ENCODE results near the gene PLEKHA1.

PLEKHA1 gene

DNA sequence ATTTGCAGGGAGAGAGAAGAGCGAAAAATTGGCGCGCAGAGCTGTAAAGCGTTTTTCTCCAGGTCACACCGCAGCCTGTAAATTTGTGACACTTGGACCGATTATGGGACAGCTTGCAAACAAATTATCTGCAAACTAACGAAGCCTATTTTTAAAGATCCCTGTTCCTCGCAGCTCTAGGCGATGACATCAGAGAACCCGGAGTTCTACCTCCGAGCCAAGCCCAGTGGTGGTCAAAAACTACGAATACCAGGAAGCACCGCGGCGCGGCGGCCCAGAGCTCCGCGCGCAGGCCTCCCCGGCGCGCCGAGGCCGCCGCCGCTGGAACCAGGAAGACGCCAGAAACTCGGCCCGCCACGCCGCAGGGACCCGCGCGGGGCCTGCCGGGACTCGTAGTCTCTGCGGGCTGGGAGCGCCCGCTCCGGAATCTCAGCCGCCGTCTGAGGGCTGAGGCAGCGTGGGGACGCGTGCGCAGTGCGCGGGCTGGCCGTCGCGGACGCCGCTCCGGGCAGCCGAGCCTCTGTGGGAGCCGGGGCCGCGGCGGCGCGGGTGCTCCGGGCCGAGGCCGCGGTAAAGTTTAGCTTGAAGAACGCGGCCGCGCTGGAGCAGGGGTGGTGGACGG lies at the start of gene PLEKHA1:
TSS of gene PLEKHA1 (plus strand) at position 472 of the 622 bp plus-strand sequence. CDS start 18,493 bp downstream, outside the sequence.
- peak within 1 kb of the TSS; percentile 66; the same call in 1 of the 2 replicates for H3K27ac ChIP-seq (ENCODE audit: low read depth, low read length)
- H3K36me3 ChIP-seq (ENCODE audit: insufficient read depth, low read length): no peaks in the 10 kb centered on the region
- peak within 1 kb of the TSS; percentile 99 for H3K4me3 ChIP-seq (ENCODE audit: low read depth, low read length)
- H3K79me2 ChIP-seq (ENCODE audit: control insufficient read depth, insufficient read depth, low read length, unreplicated experiment): peaks cover 28% of the 10 kb centered on the region
- no peaks in the 10 kb centered on the region for H3K27me3 ChIP-seq (ENCODE audit: insufficient read depth, low read length)
- peaks cover 3% of the 10 kb centered on the region for H3K4me1 ChIP-seq (ENCODE audit: control insufficient read depth, insufficient read depth, low read length, unreplicated experiment)
- H2AFZ ChIP-seq (ENCODE audit: low read length, unreplicated experiment): peak within 1 kb of the TSS; percentile 94

DNA sequence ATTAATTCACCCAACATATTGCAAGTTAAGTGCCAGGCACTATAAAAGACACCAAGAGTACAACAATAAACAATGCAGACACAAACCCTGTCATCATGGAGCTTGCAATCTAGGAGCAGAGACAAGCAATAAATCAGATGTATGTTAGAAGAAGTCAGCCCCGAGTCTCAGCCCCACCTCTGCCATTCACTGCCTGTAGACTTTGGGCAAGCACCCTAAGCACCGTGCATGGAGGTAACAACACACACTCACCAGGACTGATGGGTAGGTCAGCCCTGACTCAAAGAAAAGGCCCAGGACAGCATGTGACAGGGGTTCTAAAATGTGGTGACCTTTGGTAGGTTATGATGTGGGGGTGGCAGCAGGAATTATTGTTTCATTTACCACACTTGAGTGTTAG lies 49.3 kb upstream of the PLEKHA1 start:
- peaks cover 14% of the 10 kb centered on the region for H3K4me1 ChIP-seq (ENCODE audit: control insufficient read depth, insufficient read depth, low read length, unreplicated experiment)
- no peaks in the 10 kb centered on the region for H3K79me2 ChIP-seq (ENCODE audit: control insufficient read depth, insufficient read depth, low read length, unreplicated experiment)
- H3K4me3 ChIP-seq (ENCODE audit: low read depth, low read length): no peak overlapping the region
- H3K36me3 ChIP-seq (ENCODE audit: insufficient read depth, low read length): no peaks in the 10 kb centered on the region; the same call in 1 of the 2 replicates
- 0 out of 2 replicates have a peak, but pooled peaks cover 7% of the 10 kb centered on the region for H3K27me3 ChIP-seq (ENCODE audit: insufficient read depth, low read length)
- no peak overlapping the region for H3K27ac ChIP-seq (ENCODE audit: low read depth, low read length)
- H2AFZ ChIP-seq (ENCODE audit: low read length, unreplicated experiment): no peak overlapping the region

DNA sequence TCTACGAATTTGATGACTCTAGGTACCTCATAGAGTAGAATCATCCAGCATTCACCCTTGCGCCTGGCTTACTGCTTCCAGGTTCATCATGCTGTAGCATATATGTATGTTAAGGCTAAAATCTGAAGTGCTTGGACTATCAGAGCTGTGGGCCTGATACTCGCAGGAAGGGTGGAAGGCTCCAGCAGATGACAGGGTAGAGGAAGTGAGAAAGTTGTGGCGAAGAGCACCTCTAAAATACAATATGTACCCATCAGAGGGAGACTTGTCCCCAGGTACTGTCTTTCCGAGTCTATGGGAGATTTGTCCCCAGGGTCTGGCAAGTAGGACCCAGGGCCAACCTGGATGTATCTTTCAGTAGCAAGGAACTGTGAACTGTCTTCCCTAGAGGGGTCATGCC lies 48.1 kb upstream of the PLEKHA1 start:
- Histone ChIP-seq H3K79me2 (ENCODE audit: control insufficient read depth, insufficient read depth, low read length, unreplicated experiment) (no peaks in the 10 kb centered on the region), H3K4me1 (ENCODE audit: control insufficient read depth, insufficient read depth, low read length, unreplicated experiment) (peaks cover 14% of the 10 kb centered on the region), H3K4me3 (ENCODE audit: low read depth, low read length) (no peak overlapping the region), H3K27me3 (ENCODE audit: insufficient read depth, low read length) (0 out of 2 replicates have a peak, but pooled peaks cover 7% of the 10 kb centered on the region), H3K27ac (ENCODE audit: low read depth, low read length) (no peak overlapping the region), H2AFZ (ENCODE audit: low read length, unreplicated experiment) (no peak overlapping the region), H3K36me3 (ENCODE audit: insufficient read depth, low read length) (no peaks in the 10 kb centered on the region; the same call in 1 of the 2 replicates)

DNA sequence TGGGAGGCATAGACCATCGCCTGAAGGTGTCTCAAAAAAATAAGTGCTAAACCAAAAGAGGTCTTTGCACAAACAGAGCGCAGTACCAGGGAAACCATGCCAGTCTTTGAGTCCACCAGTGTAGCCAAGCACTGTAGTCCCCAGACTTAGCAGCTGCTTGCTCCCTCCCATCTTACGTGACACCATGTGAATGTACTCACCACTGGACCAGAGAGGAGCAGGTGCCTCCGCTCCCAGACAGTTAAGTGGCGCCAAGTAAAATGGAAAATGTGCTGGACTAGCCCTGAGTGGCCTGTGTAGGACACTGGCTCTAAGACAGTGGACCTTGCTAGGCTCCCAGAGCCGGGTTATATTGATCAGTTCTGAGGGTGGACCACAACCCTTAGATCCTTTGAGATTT lies 47.7 kb upstream of the PLEKHA1 start:
- Histone ChIP-seq H3K4me1 (ENCODE audit: control insufficient read depth, insufficient read depth, low read length, unreplicated experiment) (peaks cover 14% of the 10 kb centered on the region), H3K4me3 (ENCODE audit: low read depth, low read length) (no peak overlapping the region), H3K27ac (ENCODE audit: low read depth, low read length) (no peak overlapping the region), H2AFZ (ENCODE audit: low read length, unreplicated experiment) (no peak overlapping the region), H3K27me3 (ENCODE audit: insufficient read depth, low read length) (0 out of 2 replicates have a peak, but pooled peaks cover 7% of the 10 kb centered on the region), H3K36me3 (ENCODE audit: insufficient read depth, low read length) (no peaks in the 10 kb centered on the region; the same call in 1 of the 2 replicates), H3K79me2 (ENCODE audit: control insufficient read depth, insufficient read depth, low read length, unreplicated experiment) (no peaks in the 10 kb centered on the region)

DNA sequence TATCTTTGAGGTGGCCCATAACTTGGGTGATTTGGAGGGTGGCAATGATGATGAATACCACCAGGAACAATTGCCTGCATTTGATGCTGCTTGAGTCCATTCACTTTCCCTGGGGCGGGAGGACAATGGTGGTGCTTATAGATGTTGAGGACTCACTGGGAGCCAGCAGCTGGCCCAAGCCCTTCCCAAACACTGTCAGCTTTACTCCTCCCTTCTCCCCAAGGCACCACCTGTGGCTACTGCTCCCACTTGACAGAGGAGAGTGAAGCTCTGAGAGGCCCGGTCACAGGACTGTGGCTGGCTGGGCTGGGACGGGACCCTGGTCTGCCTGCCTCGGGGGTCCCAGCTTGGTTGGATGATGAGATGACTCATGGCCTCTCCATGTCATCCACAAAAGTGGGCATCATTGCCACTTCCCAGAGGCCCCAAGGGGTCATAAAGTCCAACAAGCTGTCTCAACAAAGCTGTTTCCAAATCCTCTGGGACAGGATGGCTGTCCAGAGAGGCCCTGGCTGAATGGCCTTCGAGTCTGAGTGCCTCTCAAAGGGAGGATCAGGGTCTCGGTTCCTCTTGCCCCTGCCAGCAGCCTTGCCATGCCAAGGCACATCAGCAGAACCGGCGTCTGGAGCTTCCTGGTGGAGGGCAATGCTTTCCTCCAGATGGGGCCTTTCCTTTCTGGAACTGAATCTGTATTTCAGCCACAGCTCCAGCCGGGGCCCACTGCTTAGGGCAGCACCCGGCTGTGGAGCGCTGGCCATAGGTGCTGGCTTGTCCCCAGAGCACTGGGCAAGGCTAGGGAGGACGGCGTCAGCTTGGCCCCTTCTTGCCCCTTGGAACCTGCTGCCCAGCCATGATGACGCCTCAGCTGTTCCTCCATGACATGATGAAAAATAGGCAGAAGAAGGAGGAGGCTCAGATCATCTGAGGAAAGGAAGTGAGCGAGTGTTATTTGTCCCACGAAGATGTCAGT lies 47.0 kb upstream of the PLEKHA1 start:
- Histone ChIP-seq H2AFZ (ENCODE audit: low read length, unreplicated experiment) (no peak overlapping the region), H3K27ac (ENCODE audit: low read depth, low read length) (no peak overlapping the region), H3K4me3 (ENCODE audit: low read depth, low read length) (no peak overlapping the region), H3K79me2 (ENCODE audit: control insufficient read depth, insufficient read depth, low read length, unreplicated experiment) (no peaks in the 10 kb centered on the region), H3K4me1 (ENCODE audit: control insufficient read depth, insufficient read depth, low read length, unreplicated experiment) (peaks cover 14% of the 10 kb centered on the region), H3K36me3 (ENCODE audit: insufficient read depth, low read length) (no peaks in the 10 kb centered on the region), H3K27me3 (ENCODE audit: insufficient read depth, low read length) (0 out of 2 replicates have a peak, but pooled peaks cover 7% of the 10 kb centered on the region)

DNA sequence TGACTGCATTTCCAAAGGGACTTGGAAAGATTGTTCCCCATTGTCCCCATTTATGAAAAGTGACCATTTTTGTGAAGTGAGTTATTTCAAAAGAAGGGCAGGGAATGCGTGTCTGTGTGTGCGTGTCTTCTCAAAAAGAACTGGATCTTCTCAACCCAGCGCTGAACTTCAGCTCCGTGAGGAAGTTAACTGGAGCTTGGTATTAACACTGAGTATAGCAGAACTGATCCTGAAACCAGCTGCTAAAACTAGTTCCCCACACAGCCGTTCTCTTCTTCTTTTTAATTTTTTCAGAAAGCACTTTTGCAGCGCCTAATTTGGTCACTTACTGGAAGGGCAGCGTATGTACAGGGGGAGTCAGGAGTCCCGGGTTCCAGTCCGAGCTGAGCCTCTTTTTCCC lies 45.8 kb upstream of the PLEKHA1 start:
- Histone ChIP-seq H3K27ac (ENCODE audit: low read depth, low read length) (no peak overlapping the region), H3K36me3 (ENCODE audit: insufficient read depth, low read length) (no peaks in the 10 kb centered on the region), H3K4me3 (ENCODE audit: low read depth, low read length) (no peak overlapping the region), H3K79me2 (ENCODE audit: control insufficient read depth, insufficient read depth, low read length, unreplicated experiment) (no peaks in the 10 kb centered on the region), H2AFZ (ENCODE audit: low read length, unreplicated experiment) (no peak overlapping the region), H3K4me1 (ENCODE audit: control insufficient read depth, insufficient read depth, low read length, unreplicated experiment) (peaks cover 18% of the 10 kb centered on the region), H3K27me3 (ENCODE audit: insufficient read depth, low read length) (0 out of 2 replicates have a peak, but pooled peaks cover 7% of the 10 kb centered on the region)

DNA sequence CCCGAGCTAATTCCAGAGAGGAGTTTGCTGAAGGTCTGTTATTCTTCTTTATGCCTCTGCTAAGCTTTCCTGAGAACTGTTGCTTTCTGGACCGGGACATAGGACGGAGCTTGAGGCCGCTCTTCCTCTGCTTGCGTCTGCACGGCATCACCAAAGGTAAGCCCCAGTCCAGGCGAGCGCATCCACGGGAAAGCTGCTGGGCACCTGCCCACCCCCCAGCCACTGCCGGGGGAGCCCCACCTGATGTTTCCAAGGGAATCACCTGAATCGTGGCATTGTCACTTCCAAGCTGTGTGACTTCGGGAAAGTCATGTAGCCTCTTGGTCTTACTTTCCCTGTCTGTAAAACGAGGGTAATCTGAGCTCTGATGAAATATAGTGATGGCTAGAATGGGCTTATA lies 45.1 kb upstream of the PLEKHA1 start:
- Histone ChIP-seq H3K4me3 (ENCODE audit: low read depth, low read length) (no peak overlapping the region), H3K79me2 (ENCODE audit: control insufficient read depth, insufficient read depth, low read length, unreplicated experiment) (no peaks in the 10 kb centered on the region), H2AFZ (ENCODE audit: low read length, unreplicated experiment) (no peak overlapping the region), H3K27ac (ENCODE audit: low read depth, low read length) (no peak overlapping the region), H3K4me1 (ENCODE audit: control insufficient read depth, insufficient read depth, low read length, unreplicated experiment) (peaks cover 10% of the 10 kb centered on the region), H3K36me3 (ENCODE audit: insufficient read depth, low read length) (no peaks in the 10 kb centered on the region), H3K27me3 (ENCODE audit: insufficient read depth, low read length) (0 out of 2 replicates have a peak, but pooled peaks cover 7% of the 10 kb centered on the region)

DNA sequence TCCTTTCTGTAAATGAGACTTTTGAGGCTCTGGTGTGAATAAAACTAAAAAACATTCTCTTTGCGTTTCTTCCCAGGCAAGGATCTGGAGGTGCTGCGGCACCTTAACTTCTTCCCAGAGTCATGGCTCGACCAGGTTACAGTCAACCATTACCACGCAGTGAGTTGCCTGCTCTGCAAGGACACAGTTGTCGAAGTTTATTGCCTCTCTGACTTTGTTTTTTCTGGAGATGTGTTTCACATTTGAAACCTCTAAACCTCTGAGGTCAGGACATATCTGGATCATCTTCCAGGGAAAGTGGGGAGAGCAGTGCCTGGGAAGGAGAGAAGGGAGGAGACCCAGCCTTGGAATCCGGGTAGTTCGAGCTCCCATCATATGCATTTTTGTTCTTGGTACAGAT lies 43.4 kb upstream of the PLEKHA1 start:
- Histone ChIP-seq H3K27ac (ENCODE audit: low read depth, low read length) (no peak overlapping the region), H3K4me3 (ENCODE audit: low read depth, low read length) (no peak overlapping the region), H3K4me1 (ENCODE audit: control insufficient read depth, insufficient read depth, low read length, unreplicated experiment) (peaks cover 3% of the 10 kb centered on the region), H3K36me3 (ENCODE audit: insufficient read depth, low read length) (no peaks in the 10 kb centered on the region), H2AFZ (ENCODE audit: low read length, unreplicated experiment) (no peak overlapping the region), H3K27me3 (ENCODE audit: insufficient read depth, low read length) (0 out of 2 replicates have a peak, but pooled peaks cover 7% of the 10 kb centered on the region), H3K79me2 (ENCODE audit: control insufficient read depth, insufficient read depth, low read length, unreplicated experiment) (no peaks in the 10 kb centered on the region)

DNA sequence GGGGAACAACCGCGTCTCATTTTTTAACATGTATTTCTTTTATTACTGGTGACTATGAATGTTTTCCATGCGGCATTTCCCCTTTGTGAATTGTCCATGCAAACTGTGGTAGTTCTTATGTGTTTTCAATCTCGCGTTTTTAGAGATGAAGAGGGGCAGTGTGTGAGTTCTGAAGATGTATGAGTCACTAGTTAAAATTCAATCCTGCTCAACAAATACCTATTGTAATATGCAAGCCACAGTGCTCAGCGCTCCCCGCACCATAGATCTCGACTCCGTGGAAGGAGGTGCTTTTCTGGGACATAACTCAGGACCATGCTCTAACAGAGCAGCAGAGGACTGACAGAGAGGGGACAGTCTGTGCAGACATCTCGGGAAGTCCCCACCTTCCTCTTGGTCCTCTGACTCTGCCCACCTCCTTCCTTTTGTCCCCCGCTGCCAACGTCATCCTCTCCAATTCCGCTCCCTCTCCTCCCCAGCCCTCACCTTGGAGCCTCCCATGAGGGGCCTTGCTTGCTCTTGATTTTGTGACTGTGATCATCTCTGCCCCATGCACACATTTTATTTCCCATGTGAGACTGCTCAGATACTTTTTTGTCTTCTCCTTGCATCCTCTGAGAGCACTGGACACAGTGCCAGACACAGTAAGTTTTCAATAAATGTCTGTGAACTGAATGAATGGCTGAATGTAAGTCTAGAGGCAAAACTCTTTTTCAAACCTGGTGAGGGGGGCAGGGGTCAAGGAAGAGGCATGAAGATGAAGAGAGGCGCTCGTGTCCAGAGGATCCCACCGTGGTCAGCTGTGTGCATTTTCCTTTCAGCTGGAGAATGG lies 42.7 kb upstream of the PLEKHA1 start:
- no peak overlapping the region for H3K4me3 ChIP-seq (ENCODE audit: low read depth, low read length)
- H3K27ac ChIP-seq (ENCODE audit: low read depth, low read length): no peak overlapping the region
- H2AFZ ChIP-seq (ENCODE audit: low read length, unreplicated experiment): no peak overlapping the region
- H3K79me2 ChIP-seq (ENCODE audit: control insufficient read depth, insufficient read depth, low read length, unreplicated experiment): no peaks in the 10 kb centered on the region
- 0 out of 2 replicates have a peak, but pooled peaks cover 7% of the 10 kb centered on the region for H3K27me3 ChIP-seq (ENCODE audit: insufficient read depth, low read length)
- no peaks in the 10 kb centered on the region for H3K36me3 ChIP-seq (ENCODE audit: insufficient read depth, low read length)
- H3K4me1 ChIP-seq (ENCODE audit: control insufficient read depth, insufficient read depth, low read length, unreplicated experiment): peaks cover 3% of the 10 kb centered on the region

DNA sequence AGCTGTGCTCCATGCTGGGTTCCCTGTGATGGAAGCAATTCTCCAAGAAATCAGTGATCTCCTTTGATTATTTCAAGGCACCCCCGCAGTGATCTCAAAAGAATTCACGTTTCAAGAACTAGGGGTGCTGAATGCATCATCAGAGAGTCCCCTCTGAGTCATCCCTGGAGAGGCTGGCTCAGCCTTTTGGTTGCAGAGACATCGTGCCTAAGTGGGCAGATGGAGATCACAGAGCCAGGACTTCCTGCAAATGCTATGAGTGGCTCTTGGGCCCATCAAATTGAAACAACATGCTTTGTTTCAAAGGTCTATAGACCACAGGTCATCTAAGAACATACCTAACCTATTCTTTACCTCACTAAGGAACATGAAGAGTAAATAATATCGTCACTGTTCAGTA lies 41.5 kb upstream of the PLEKHA1 start:
- Histone ChIP-seq H3K27me3 (ENCODE audit: insufficient read depth, low read length) (0 out of 2 replicates have a peak, but pooled peaks cover 7% of the 10 kb centered on the region), H3K27ac (ENCODE audit: low read depth, low read length) (no peak overlapping the region), H3K36me3 (ENCODE audit: insufficient read depth, low read length) (no peaks in the 10 kb centered on the region), H3K79me2 (ENCODE audit: control insufficient read depth, insufficient read depth, low read length, unreplicated experiment) (no peaks in the 10 kb centered on the region), H3K4me3 (ENCODE audit: low read depth, low read length) (no peak overlapping the region), H2AFZ (ENCODE audit: low read length, unreplicated experiment) (no peak overlapping the region), H3K4me1 (ENCODE audit: control insufficient read depth, insufficient read depth, low read length, unreplicated experiment) (peaks cover 3% of the 10 kb centered on the region)
